GDM1 (cell line): ENCODE results near the gene PDE6C.

Experiments
- DNase-seq: peaks from one replicate; lab custom pipeline; 2025; lab: John Stamatoyannopoulos, UW

PDE6C gene

DNA sequence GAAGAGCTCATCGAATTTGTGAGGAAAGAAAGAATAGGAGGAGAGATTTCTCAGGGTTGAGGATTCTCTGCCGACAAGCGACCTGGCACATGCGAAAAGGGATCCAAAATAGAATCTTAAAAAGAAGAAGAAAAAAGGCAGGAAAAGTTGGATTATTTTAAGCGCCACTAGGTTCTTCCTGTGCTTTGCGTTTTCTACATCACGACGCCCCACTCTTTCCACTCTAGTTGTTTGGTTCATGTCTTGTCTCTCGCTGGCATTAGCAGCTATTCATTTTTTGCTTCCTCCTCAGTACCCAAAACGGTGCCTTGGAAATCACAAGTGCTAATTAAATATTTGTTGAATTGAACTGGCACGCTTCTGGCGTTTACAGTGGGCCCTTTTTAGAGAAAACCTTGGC lies 90.7 kb downstream of the PDE6C start:
- no peak for DNase-seq

- DNase-seq: no peak
Measured at GRCh38 chr10:93703841-93704240, 91.5 kb downstream of the PDE6C start.

DNA sequence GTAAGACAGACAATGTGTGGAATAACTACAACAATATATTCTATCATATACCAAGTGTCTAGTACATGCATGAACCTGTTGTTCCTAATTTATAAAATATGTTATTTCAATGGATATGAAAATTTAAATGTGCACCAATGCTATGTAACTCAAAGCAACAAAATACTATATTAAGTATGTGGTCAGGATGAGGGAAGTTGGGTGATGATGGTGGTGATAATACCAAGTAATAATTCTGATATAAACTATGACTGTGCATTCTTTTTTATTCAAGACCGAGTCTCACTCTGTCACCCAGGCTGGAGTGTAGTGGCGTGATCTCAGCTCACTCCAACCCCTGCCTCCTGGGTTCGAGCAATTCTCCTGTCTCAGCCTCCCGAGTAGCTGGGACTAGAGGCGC lies 92.1 kb downstream of the PDE6C start:
- no peak for DNase-seq

- no peak for DNase-seq
Measured at GRCh38 chr10:93707623-93708022, 95.3 kb downstream of the PDE6C start.

DNA sequence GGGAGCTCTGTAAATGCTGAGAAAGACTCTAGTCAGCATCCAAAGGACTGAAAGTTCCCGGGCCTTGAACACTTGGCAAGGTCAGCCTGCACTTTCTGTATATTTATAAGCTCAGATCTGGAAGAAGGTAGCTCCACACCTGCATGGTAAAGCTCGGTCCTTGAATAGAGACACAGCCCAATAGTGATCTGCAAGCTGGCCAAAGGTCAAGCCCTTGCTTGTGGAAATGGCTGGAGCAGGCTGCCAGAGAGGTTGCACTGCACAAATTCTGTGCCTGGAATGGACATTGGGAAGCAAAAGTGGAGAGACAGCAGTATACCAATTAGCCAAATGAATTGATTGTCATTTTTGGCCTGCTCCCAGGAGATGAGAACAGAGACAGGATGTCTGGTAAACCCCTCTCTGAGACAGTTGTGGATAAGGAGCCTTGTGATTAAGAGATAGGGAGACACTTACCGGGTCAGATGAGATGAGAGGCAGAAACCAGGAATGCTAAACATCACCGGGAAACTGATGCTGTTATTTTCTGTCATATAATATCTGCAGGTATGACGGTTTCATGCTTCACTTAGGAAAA lies 98.1 kb downstream of the PDE6C start:
- no peak for DNase-seq

GRCh38 chr10:93711891-93712290 lies 99.6 kb downstream of the PDE6C start:
- no peak for DNase-seq

- no peak for DNase-seq
Measured at GRCh38 chr10:93712593-93712992, 100.3 kb downstream of the PDE6C start.

GRCh38 chr10:93715345-93715744 lies 103.0 kb downstream of the PDE6C start:
- no peak for DNase-seq
